RWPE2 (cell line): ENCODE results near the gene FOSL1.

Experiments
- ATAC-seq: fragments of 200-7000 bp; cut with Tn5 transposase; 3 replicates; pipeline ENCODE4 v1.9.1; 2021; ENCODE audit warnings: low read depth
- DNase-seq: peaks from one replicate; pipeline ENCODE4 v3.0.0-alpha.2; 2020; ENCODE audit warnings: low spot score
- H3K27ac ChIP-seq: fragments of 450-650 bp; 2 replicates; pipeline ENCODE4 v1.5.1; 2017; ENCODE audit warnings: mild to moderate bottlenecking; ENCODE audit not compliant: poor library complexity, severe bottlenecking
- H3K27me3 ChIP-seq: fragments of 250-450 bp; sonication (Bioruptor Pico); 2 replicates; pipeline ENCODE4 v1.5.1; 2021; ENCODE audit warnings: mild to moderate bottlenecking, moderate library complexity; ENCODE audit not compliant: insufficient read depth, poor library complexity, severe bottlenecking
- H3K36me3 ChIP-seq: fragments of 250-450 bp; sonication (Bioruptor Pico); 2 replicates; pipeline ENCODE4 v1.5.1; 2020; ENCODE audit warnings: low read depth, mild to moderate bottlenecking, moderate library complexity
- H3K4me1 ChIP-seq: fragments of 250-450 bp; sonication (Bioruptor Pico); 2 replicates; pipeline ENCODE4 v1.5.1; 2021; ENCODE audit warnings: mild to moderate bottlenecking, moderate library complexity; ENCODE audit not compliant: insufficient read depth, poor library complexity, severe bottlenecking
- H3K4me3 ChIP-seq: fragments of 250-450 bp; sonication (Bioruptor Pico); 2 replicates; pipeline ENCODE4 v1.5.1; 2021; ENCODE audit warnings: mild to moderate bottlenecking, moderate library complexity; ENCODE audit not compliant: severe bottlenecking
- H3K9me3 ChIP-seq: fragments of 250-450 bp; sonication (Bioruptor Pico); 2 replicates; pipeline ENCODE4 v1.5.1; 2021; ENCODE audit warnings: mild to moderate bottlenecking, moderate library complexity; ENCODE audit not compliant: severe bottlenecking
- CTCF ChIP-seq: fragments of 450-650 bp; IDR thresholded peaks from one replicate; pipeline ENCODE4 v1.5.1; 2017; ENCODE audit warnings: mild to moderate bottlenecking, moderate library complexity; ENCODE audit not compliant: poor library complexity, severe bottlenecking

The FOSL1 gene

GRCh38 chr11:65945430-65945911 is 45.3 kb upstream of the FOSL1 start, which contains the start of gene TSGA10IP:
Gene TSGA10IP (plus strand): TSS chr11:65945480. CDS start chr11:65945676, 196 bp downstream.
- H3K27ac ChIP-seq = no peak within 1 kb of the TSS

DNA sequence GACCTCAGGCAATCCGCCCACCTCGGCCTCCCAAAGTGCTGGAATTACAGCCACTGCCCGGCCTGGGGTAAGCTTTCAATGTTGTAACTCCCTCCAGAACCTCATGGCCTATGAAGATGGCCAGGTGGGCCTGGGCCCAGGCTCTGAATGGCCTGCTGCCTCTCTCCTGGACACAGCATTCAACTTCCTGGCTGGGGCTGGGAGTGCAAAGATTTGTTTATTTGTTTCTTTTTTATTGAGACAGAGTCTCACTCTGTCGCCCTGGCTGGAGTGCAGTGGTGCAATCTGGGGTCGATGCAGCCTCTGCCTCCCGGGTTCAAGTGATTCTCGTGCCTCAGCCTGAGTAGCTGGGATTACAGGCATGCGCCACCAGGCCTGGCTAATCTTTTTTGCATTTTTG is 44.6 kb upstream of the FOSL1 start:
- H3K9me3 ChIP-seq = no peaks in the 10 kb centered on the region
- H3K27ac ChIP-seq = no peak overlapping the region
- DNase-seq = no peak
- ATAC-seq = no peak
- no peaks in the 10 kb centered on the region for H3K36me3 ChIP-seq
- H3K4me1 ChIP-seq = peaks cover 6% of the 10 kb centered on the region
- no peak for TF ChIP-seq CTCF
- no peak overlapping the region for H3K4me3 ChIP-seq
- no peaks in the 10 kb centered on the region for H3K27me3 ChIP-seq

More at GRCh38 chr11:65945430-65945911, 45.3 kb upstream of the FOSL1 start, which contains the start of gene TSGA10IP:
- no peak for TF ChIP-seq CTCF
- Histone ChIP-seq H3K4me3 (no peak within 1 kb of the TSS), H3K4me1 (peaks cover 6% of the 10 kb centered on the region), H3K36me3 (no peaks in the 10 kb centered on the region), H3K9me3 (no peaks in the 10 kb centered on the region), H3K27me3 (no peaks in the 10 kb centered on the region)
- DNase-seq (no peak), ATAC-seq (no peak)

GRCh38 chr11:65944191-65944590 is 44.0 kb upstream of the FOSL1 start:
- Histone ChIP-seq H3K9me3 (no peaks in the 10 kb centered on the region), H3K27me3 (no peaks in the 10 kb centered on the region), H3K27ac (no peak overlapping the region), H3K4me1 (peaks cover 6% of the 10 kb centered on the region), H3K36me3 (no peaks in the 10 kb centered on the region), H3K4me3 (no peak overlapping the region)
- no peak for DNase-seq
- TF ChIP-seq CTCF = no peak
- no peak for ATAC-seq

DNA sequence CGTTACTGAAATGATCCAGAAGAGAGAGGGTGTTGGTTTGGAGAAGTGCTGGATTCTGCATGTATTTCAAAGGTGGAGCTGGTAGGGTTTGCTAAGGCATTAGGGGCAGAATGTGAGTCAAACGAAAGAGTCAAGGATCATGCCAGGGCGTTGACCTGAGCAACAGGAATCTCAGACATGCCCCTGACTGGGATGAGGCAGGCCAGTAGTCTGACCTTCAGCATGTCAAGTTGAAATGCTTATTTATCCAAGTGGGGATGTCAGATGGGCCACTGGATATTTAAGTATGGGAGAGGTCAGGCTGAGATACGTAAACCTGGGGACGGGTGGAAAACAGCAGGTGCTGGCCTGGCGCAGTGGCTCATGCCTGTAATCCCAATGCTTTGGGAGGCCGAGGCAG is 42.3 kb upstream of the FOSL1 start:
- Histone ChIP-seq H3K4me1 (peaks cover 6% of the 10 kb centered on the region), H3K4me3 (no peak overlapping the region), H3K36me3 (no peaks in the 10 kb centered on the region), H3K27me3 (no peaks in the 10 kb centered on the region), H3K9me3 (no peaks in the 10 kb centered on the region), H3K27ac (no peak overlapping the region)
- ATAC-seq (no peak), DNase-seq (no peak)
- no peak for TF ChIP-seq CTCF

- H3K4me1 ChIP-seq = peaks cover 6% of the 10 kb centered on the region
- no peak for ATAC-seq
- H3K9me3 ChIP-seq = no peaks in the 10 kb centered on the region
- no peak overlapping the region for H3K27ac ChIP-seq
- no peaks in the 10 kb centered on the region for H3K36me3 ChIP-seq
- DNase-seq = no peak
- H3K4me3 ChIP-seq = no peak overlapping the region
- H3K27me3 ChIP-seq = no peaks in the 10 kb centered on the region
- no peak for TF ChIP-seq CTCF
Observed at GRCh38 chr11:65941720-65942310, 41.6 kb upstream of the FOSL1 start.
